Measurements from ENCODE around the gene KCNJ15. TPM values are rescaled to one million over a fixed set of nuclear protein-coding genes. Genes with fewer than 3 reads are reported as not detected.

Gene KCNJ15
- total and polyA plus RNA-seq, 2 of the 13 experiments (the other 11 are each of a cell fraction or from before 2014, with no cell fraction given), result not detected

DNA sequence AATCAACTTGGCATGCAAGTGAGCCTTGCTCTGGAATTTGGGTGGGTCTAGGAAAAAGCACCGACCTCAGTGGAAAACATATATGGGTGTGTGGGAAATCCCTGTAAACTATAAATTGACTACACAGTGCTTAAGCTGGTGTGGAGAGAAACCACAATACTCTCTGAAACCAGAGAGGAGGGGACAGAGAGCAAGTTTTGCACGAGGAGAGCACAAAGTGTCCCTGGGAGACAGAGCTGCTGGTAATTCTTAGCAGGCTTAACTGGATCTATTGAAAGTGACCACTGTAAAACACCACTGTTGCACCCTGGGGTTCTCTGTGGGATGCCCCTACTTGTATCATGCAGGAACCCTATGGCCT is 12.8 kb downstream of the KCNJ15 start:
- Histone ChIP-seq H3K9me3 (ENCODE audit: low read length) (no peaks in the 10 kb centered on the region), H3K36me3 (replicated peaks in 1 of 2; ENCODE audit: control insufficient read depth in 1 of 2, insufficient read depth in 2 of 2, low read length in 2 of 2) (no peaks in the 10 kb centered on the region), H2AFZ (ENCODE audit: low read length) (no peak overlapping the region), H3K4me3 (replicated peaks in 1 of 3; ENCODE audit: insufficient read depth in 1 of 3, low read depth in 2 of 3, low read length in 3 of 3) (no peak overlapping the region), H4K20me1 (ENCODE audit: insufficient read depth, low read length) (no peaks in the 10 kb centered on the region), H3K4me2 (ENCODE audit: low read depth, low read length) (no peak overlapping the region), H3K9ac (ENCODE audit: insufficient read depth, low read depth, low read length) (no peak overlapping the region), H3K79me2 (ENCODE audit: insufficient read depth, low read length) (no peaks in the 10 kb centered on the region), H3K27me3 (ENCODE audit: control insufficient read depth in 1 of 2, insufficient read depth in 2 of 2, low read length in 2 of 2) (0 out of 5 replicates have a peak, but pooled peaks cover 0 to 1% of the 10 kb centered on the region in 2 experiments), H3K4me1 (ENCODE audit: insufficient read depth, low read length) (no peaks in the 10 kb centered on the region), H3K27ac (ENCODE audit: extremely low read length, insufficient read depth, low read length) (no peak overlapping the region)
- WGBS (ENCODE audit: low lambda C conversion rate), result 2% methylated on average over 2 of the region's 2 CpGs
- CTCF ChIA-PET (ENCODE audit: low intra/inter-chr PET ratio, low total read pairs), result no interaction called here
- DNase-seq (ENCODE audit: low spot score) (no peak), FAIRE-seq (no peak), ATAC-seq (no peak)
- POLR2A ChIA-PET, result no interaction called here
- BruUV-seq (replicated peaks), result no TSS peak
- in situ Hi-C loops (cut with HindIII; ENCODE audit: extremely low pct_ligation_motif_present, low pct_unique_long_range_greater_than_20kb) (no loop called here), intact Hi-C loops (cut with micrococcal nuclease; ENCODE audit: unreplicated experiment) (no loop called here)
- TF ChIP-seq, protein P1, sequence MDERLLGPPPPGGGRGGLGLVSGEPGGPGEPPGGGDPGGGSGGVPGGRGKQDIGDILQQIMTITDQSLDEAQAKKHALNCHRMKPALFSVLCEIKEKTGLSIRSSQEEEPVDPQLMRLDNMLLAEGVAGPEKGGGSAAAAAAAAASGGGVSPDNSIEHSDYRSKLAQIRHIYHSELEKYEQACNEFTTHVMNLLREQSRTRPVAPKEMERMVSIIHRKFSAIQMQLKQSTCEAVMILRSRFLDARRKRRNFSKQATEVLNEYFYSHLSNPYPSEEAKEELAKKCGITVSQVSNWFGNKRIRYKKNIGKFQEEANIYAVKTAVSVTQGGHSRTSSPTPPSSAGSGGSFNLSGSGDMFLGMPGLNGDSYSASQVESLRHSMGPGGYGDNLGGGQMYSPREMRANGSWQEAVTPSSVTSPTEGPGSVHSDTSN (CRISPR knock-in tag; IDR thresholded peaks at IDR 0.05), result no peak
- TF ChIP-seq, protein P2, sequence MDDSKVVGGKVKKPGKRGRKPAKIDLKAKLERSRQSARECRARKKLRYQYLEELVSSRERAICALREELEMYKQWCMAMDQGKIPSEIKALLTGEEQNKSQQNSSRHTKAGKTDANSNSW (CRISPR knock-in tag; IDR thresholded peaks at IDR 0.05; ENCODE audit: borderline replicate concordance), result no peak
- TF ChIP-seq ZNF205 (CRISPR knock-in tag; IDR thresholded peaks at IDR 0.05) (no peak), ZNF468 (CRISPR knock-in tag; IDR thresholded peaks at IDR 0.05) (no peak), MATR3 (CRISPR knock-in tag; IDR thresholded peaks at IDR 0.05) (no peak), ZNF224 (CRISPR knock-in tag; IDR thresholded peaks at IDR 0.05) (no peak), ZNF354B (CRISPR knock-in tag; IDR thresholded peaks at IDR 0.05) (no peak)

DNA sequence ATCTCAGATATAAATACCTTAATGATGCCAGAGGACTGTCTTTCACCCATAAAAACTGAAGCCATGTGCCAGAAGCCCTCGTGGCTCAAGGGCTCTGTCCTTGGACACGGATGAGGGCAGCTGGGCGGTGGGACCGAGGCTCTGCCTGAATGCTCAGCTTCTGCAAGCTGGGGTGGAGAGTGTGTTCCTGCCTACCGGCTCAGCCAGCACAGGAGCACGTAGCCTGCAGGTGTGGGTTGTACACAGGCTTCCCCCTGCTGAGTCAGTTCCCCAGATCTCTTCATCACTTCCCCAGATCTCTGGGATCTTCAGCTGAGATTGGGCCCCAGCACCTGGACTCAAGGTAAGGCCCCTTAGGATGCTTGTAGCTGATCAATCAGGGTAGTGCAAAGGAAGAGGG is 15.4 kb downstream of the KCNJ15 start:
- intact Hi-C loops (cut with micrococcal nuclease; ENCODE audit: unreplicated experiment), result no loop called here
- Histone ChIP-seq H3K27me3 (ENCODE audit: control insufficient read depth in 1 of 2, insufficient read depth in 2 of 2, low read length in 2 of 2) (0 out of 5 replicates have a peak, but pooled peaks cover 0 to 1% of the 10 kb centered on the region in 2 experiments), H3K9me3 (ENCODE audit: low read length) (no peaks in the 10 kb centered on the region), H3K4me2 (ENCODE audit: low read depth, low read length) (no peak overlapping the region), H3K79me2 (ENCODE audit: insufficient read depth, low read length) (no peaks in the 10 kb centered on the region), H3K4me3 (replicated peaks in 1 of 3; ENCODE audit: insufficient read depth in 1 of 3, low read depth in 2 of 3, low read length in 3 of 3) (no peak overlapping the region), H4K20me1 (ENCODE audit: insufficient read depth, low read length) (no peaks in the 10 kb centered on the region), H3K27ac (ENCODE audit: extremely low read length, insufficient read depth, low read length) (no peak overlapping the region), H2AFZ (ENCODE audit: low read length) (no peak overlapping the region), H3K36me3 (replicated peaks in 1 of 2; ENCODE audit: control insufficient read depth in 1 of 2, insufficient read depth in 2 of 2, low read length in 2 of 2) (no peaks in the 10 kb centered on the region), H3K9ac (ENCODE audit: insufficient read depth, low read depth, low read length) (no peak overlapping the region), H3K4me1 (ENCODE audit: insufficient read depth, low read length) (no peaks in the 10 kb centered on the region)
- in situ Hi-C loops (cut with HindIII; ENCODE audit: extremely low pct_ligation_motif_present, low pct_unique_long_range_greater_than_20kb), result no loop called here
- FAIRE-seq (no peak), ATAC-seq (no peak), DNase-seq (ENCODE audit: low spot score) (no peak)
- TF ChIP-seq REXO4 (CRISPR knock-in tag; IDR thresholded peaks at IDR 0.05; ENCODE audit: borderline replicate concordance) (no peak), NRL (CRISPR knock-in tag; IDR thresholded peaks at IDR 0.05; ENCODE audit: borderline replicate concordance) (no peak)
- BruUV-seq (replicated peaks), result no TSS peak
- ChIA-PET CTCF (ENCODE audit: low intra/inter-chr PET ratio, low total read pairs) (no interaction called here), POLR2A (no interaction called here)
- no CpG with 5 or more reads among the region's 6 CpGs for WGBS (ENCODE audit: low lambda C conversion rate)
